K562 (cell line): ENCODE measurements around the gene FAM124A. TPM values are rescaled to one million over a fixed set of nuclear protein-coding genes. Genes with fewer than 3 reads are reported as not detected.

Experiments
- ATAC-seq: fragments of 200-7000 bp; cut with Tn5 transposase; 3 replicates; pipeline ENCODE4 v1.9.1; 2020; ENCODE audit warnings: moderate library complexity
- BruUV-seq: library from RNA; stranded (reverse); fragments of 400-500 nt; replicated peaks from 2 replicates; lab custom pipeline; 2021; lab: Mats Ljungman, UMichigan
- CTCF ChIA-PET: fragments of 300-600 bp; formaldehyde crosslinking; extraction: SDS; loops from one replicate; lab custom pipeline; 2021; ENCODE audit warnings: low intra/inter-chr PET ratio; lab: Yijun Ruan, JAX
- POLR2A ChIA-PET: fragments of 300-600, 350-650 bp; sonication (Branson Sonifier 250); formaldehyde crosslinking; extraction: SDS; loops from one replicate; lab custom pipeline; 2021; ENCODE audit warnings: antibody characterized with exemption, inconsistent platforms; lab: Yijun Ruan, JAX
- DNase-seq, 4 experiments: peaks; one replicate each; pipeline versions ENCODE4 v3.0.0 to v3.0.0-alpha.2; 2011 to 2018; ENCODE audit warnings: low spot score in 3 of 4, mixed read lengths in 3 of 4; ENCODE audit errors: extremely low read depth in 1 of 4
- FAIRE-seq: peaks from 2 replicates; lab custom pipeline; 2011; peaks lifted over from hg19 to GRCh38; lab: Jason Lieb, UNC
- H2AFZ ChIP-seq: 2 replicates; pipeline ENCODE4 v1.6.0; 2011; ENCODE audit warnings: low read depth, low read length, control low read depth, inconsistent platforms
- H3K27ac ChIP-seq: fragments of 200-600 bp; 3 replicates; pipeline ENCODE4 v1.8.0; 2011; ENCODE audit warnings: low read depth, mild to moderate bottlenecking, control low read depth, inconsistent platforms, low read length, moderate library complexity, mixed read lengths; ENCODE audit errors: extremely low read depth
- H3K27me3 ChIP-seq, 2 experiments: fragments of 300-600 bp in 1 of 2; 2 replicates in 1 of 2; 3 replicates in 1 of 2; pipeline versions ENCODE4 v1.6.0 to v1.8.0; 2011; ENCODE audit warnings: inconsistent platforms in 2 of 2, low read length in 2 of 2, mild to moderate bottlenecking in 1 of 2, mixed read lengths in 1 of 2, moderate library complexity in 1 of 2; ENCODE audit not compliant: control insufficient read depth in 2 of 2, insufficient read depth in 2 of 2
- H3K36me3 ChIP-seq: fragments of 300-600 bp; 3 replicates; pipeline ENCODE4 v1.8.0; 2011; ENCODE audit warnings: mild to moderate bottlenecking, low read length, inconsistent platforms; ENCODE audit not compliant: control insufficient read depth, insufficient read depth
- H3K4me1 ChIP-seq, 2 experiments: fragments of 200-600 bp in 1 of 2; replicated peaks in 1 of 2; 2 replicates in 1 of 2; 3 replicates in 1 of 2; pipeline versions ENCODE4 v1.5.1 to v1.8.0; 2011; ENCODE audit warnings: inconsistent platforms in 2 of 2, low read length in 2 of 2, mild to moderate bottlenecking in 1 of 2, mixed read lengths in 1 of 2, moderate library complexity in 1 of 2; ENCODE audit not compliant: control insufficient read depth in 2 of 2, insufficient read depth in 2 of 2
- H3K4me2 ChIP-seq: 2 replicates; pipeline ENCODE4 v1.6.1; 2011; ENCODE audit warnings: low read length, control low read depth, inconsistent platforms, mixed read lengths; ENCODE audit not compliant: insufficient read depth
- H3K4me3 ChIP-seq: fragments of 200-600 bp; sonication (generic), shearing (Covaris generic); 2 replicates; pipeline ENCODE4 v1.5.1; 2016; ENCODE audit warnings: control low read depth, inconsistent platforms
- H3K79me2 ChIP-seq: fragments of 200-600 bp; 3 replicates; pipeline ENCODE4 v1.8.0; 2011; ENCODE audit warnings: low read length, inconsistent platforms; ENCODE audit not compliant: control insufficient read depth, insufficient read depth
- H3K9ac ChIP-seq, 2 experiments: 2 replicates each; pipeline versions ENCODE4 v1.6.0 to v1.6.1; 2011; ENCODE audit warnings: low read depth in 2 of 2, low read length in 2 of 2, control low read depth in 1 of 2, inconsistent platforms in 1 of 2, mild to moderate bottlenecking in 1 of 2, mixed read lengths in 1 of 2; ENCODE audit not compliant: insufficient read depth in 1 of 2
- H3K9me1 ChIP-seq: one replicate; pipeline ENCODE4 v1.6.0; 2011; ENCODE audit warnings: inconsistent platforms, mild to moderate bottlenecking, low read length, moderate library complexity; ENCODE audit not compliant: control insufficient read depth, insufficient read depth
- H3K9me3 ChIP-seq: replicated peaks from 2 replicates; pipeline ENCODE4 v1.5.1; 2011; ENCODE audit warnings: low read depth, low read length, inconsistent platforms; ENCODE audit not compliant: control insufficient read depth, insufficient read depth
- H4K20me1 ChIP-seq: replicated peaks from 2 replicates; pipeline ENCODE4 v1.6.1; 2011; ENCODE audit warnings: low read length, inconsistent platforms, mixed read lengths; ENCODE audit not compliant: control insufficient read depth, insufficient read depth
- E2F1 ChIP-seq: sonication (generic); formaldehyde crosslinking; IDR thresholded peaks from 2 replicates; pipeline ENCODE4 v1.8.1; 2023; ENCODE audit warnings: mild to moderate bottlenecking, missing genetic modification reagents, moderate library complexity
- POLR2H ChIP-seq: IDR thresholded peaks from 2 replicates; pipeline ENCODE4 v1.6.1; 2016; ENCODE audit warnings: missing genetic modification characterization, low read depth, mild to moderate bottlenecking, control low read depth, missing compliant biosample characterization, moderate library complexity
- SIN3B ChIP-seq: fragments of 450-650 bp; IDR thresholded peaks from 2 replicates; pipeline ENCODE4 v1.6.1; 2017; ENCODE audit warnings: low read depth, mild to moderate bottlenecking, moderate library complexity
- WGBS: fragments of 100-300 bp; shearing (Covaris generic); methylation state at CpG from one replicate; pipeline ENCODE4 v1.1.6; 2016; ENCODE audit warnings: low coverage, mixed read lengths; ENCODE audit not compliant: insufficient coverage; ENCODE audit errors: missing lambda C conversion rate; 5-methylcytosine and 5-hydroxymethylcytosine counted together
- in situ Hi-C: fragments of 300-500 bp; cut with MboI; formaldehyde crosslinking; loops from 4 replicates; pipeline ENCODE4 v1.15.0; 2018; ENCODE audit warnings: inconsistent platforms, mixed read lengths
- intact Hi-C: fragments of 100-400 bp; cut with micrococcal nuclease; formaldehyde crosslinking; loops from 2 replicates; pipeline ENCODE4 v1.14.2; 2022
- polyA plus RNA-seq, 8 experiments: library from polyadenylated mRNA; depleted of rRNA in 4 of 8; stranded (reverse) in 5 of 8; unstranded in 3 of 8; fragments of >200 nt; fragmentation: Nextera tagmentation in 2 of 8; fragmentation: Illumina TruSeq in 1 of 8; extraction: Ambion mirVana in 2 of 8; extraction: Trizol in 1 of 8; gene quantifications; 2 replicates each; pipeline versions ENCODE4 v1.2.1 to v1.2.3, GENCODE V29; 2011 to 2014; ENCODE audit warnings: inconsistent platforms in 1 of 8, missing spikeins in 1 of 8
- total RNA-seq, 7 experiments: library from RNA; depleted of rRNA in 6 of 7; stranded (reverse); fragments of >200 nt in 6 of 7; fragmentation: Illumina TruSeq in 2 of 7; extraction: Trizol in 2 of 7; gene quantifications; 2 replicates each; pipeline versions ENCODE4 v1.2.1 to v1.2.3, GENCODE V29; 2011 to 2021; ENCODE audit warnings: low replicate concordance in 1 of 7
- TF ChIP-seq, protein P1 (sequence below): fragments of 250-450 bp; sonication (Bioruptor Pico); IDR thresholded peaks from 2 replicates; pipeline ENCODE4 v1.9.0; 2021; ENCODE audit warnings: mild to moderate bottlenecking, inconsistent platforms
- TF ChIP-seq, protein P2 (sequence below): fragments of 250-450 bp; sonication (Bioruptor Pico); IDR thresholded peaks from 2 replicates; pipeline ENCODE4 v1.8.0; 2021; ENCODE audit warnings: moderate library complexity, mild to moderate bottlenecking, inconsistent platforms

FAM124A gene
- total and polyA plus RNA-seq, 9 of the 15 experiments (the other 6 are each of a cell fraction or from before 2014, with no cell fraction given): not detected

GRCh38 chr13:51271528-51272085 lies 49.4 kb downstream of the FAM124A start:
- no peaks in the 10 kb centered on the region for H3K9me1 ChIP-seq
- TF ChIP-seq E2F1 (CRISPR knock-in tag) (no peak), SIN3B (no peak), POLR2H (no peak)
- TF ChIP-seq, protein P1, sequence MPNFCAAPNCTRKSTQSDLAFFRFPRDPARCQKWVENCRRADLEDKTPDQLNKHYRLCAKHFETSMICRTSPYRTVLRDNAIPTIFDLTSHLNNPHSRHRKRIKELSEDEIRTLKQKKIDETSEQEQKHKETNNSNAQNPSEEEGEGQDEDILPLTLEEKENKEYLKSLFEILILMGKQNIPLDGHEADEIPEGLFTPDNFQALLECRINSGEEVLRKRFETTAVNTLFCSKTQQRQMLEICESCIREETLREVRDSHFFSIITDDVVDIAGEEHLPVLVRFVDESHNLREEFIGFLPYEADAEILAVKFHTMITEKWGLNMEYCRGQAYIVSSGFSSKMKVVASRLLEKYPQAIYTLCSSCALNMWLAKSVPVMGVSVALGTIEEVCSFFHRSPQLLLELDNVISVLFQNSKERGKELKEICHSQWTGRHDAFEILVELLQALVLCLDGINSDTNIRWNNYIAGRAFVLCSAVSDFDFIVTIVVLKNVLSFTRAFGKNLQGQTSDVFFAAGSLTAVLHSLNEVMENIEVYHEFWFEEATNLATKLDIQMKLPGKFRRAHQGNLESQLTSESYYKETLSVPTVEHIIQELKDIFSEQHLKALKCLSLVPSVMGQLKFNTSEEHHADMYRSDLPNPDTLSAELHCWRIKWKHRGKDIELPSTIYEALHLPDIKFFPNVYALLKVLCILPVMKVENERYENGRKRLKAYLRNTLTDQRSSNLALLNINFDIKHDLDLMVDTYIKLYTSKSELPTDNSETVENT (CRISPR knock-in tag): no peak
- TF ChIP-seq, protein P2, sequence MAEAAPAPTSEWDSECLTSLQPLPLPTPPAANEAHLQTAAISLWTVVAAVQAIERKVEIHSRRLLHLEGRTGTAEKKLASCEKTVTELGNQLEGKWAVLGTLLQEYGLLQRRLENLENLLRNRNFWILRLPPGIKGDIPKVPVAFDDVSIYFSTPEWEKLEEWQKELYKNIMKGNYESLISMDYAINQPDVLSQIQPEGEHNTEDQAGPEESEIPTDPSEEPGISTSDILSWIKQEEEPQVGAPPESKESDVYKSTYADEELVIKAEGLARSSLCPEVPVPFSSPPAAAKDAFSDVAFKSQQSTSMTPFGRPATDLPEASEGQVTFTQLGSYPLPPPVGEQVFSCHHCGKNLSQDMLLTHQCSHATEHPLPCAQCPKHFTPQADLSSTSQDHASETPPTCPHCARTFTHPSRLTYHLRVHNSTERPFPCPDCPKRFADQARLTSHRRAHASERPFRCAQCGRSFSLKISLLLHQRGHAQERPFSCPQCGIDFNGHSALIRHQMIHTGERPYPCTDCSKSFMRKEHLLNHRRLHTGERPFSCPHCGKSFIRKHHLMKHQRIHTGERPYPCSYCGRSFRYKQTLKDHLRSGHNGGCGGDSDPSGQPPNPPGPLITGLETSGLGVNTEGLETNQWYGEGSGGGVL (CRISPR knock-in tag): no peak
- TF ChIP-seq, all 486 proteins: peak for 0
- H3K79me2 ChIP-seq: no peaks in the 10 kb centered on the region
- intact Hi-C loops: no loop called here
- no peaks in the 10 kb centered on the region for H3K36me3 ChIP-seq
- in situ Hi-C loops: no loop called here
- ChIA-PET POLR2A (no interaction called here), CTCF (interaction anchor here (0.7 kb wide), 1 partner anchor 20 kb away, joined by 3 read pairs; no protein-coding TSS in a partner anchor)
- WGBS: 0% methylated on average over 10 of the region's 10 CpGs
- BruUV-seq: no TSS peak
- no peak for ATAC-seq
- H3K4me2 ChIP-seq: no peak overlapping the region
- no peak overlapping the region for H3K9ac ChIP-seq
- no peak overlapping the region for H2AFZ ChIP-seq
- no peak for DNase-seq
- peaks cover 0 to 19% of the 10 kb centered on the region in 2 experiments; a peak in 2 of 5 replicates for H3K27me3 ChIP-seq
- H3K9me3 ChIP-seq: no peaks in the 10 kb centered on the region
- no peaks in the 10 kb centered on the region for H3K4me1 ChIP-seq
- no peaks in the 10 kb centered on the region; the same call in 1 of the 2 replicates for H4K20me1 ChIP-seq
- H3K4me3 ChIP-seq: no peak overlapping the region
- FAIRE-seq: no peak
- H3K27ac ChIP-seq: no peak overlapping the region
